ENCODE measurements around the gene PEMT.

GRCh38 chr17:17526369-17526768 lies 65.1 kb downstream of the PEMT start:
- TF ChIP-seq, protein P1, sequence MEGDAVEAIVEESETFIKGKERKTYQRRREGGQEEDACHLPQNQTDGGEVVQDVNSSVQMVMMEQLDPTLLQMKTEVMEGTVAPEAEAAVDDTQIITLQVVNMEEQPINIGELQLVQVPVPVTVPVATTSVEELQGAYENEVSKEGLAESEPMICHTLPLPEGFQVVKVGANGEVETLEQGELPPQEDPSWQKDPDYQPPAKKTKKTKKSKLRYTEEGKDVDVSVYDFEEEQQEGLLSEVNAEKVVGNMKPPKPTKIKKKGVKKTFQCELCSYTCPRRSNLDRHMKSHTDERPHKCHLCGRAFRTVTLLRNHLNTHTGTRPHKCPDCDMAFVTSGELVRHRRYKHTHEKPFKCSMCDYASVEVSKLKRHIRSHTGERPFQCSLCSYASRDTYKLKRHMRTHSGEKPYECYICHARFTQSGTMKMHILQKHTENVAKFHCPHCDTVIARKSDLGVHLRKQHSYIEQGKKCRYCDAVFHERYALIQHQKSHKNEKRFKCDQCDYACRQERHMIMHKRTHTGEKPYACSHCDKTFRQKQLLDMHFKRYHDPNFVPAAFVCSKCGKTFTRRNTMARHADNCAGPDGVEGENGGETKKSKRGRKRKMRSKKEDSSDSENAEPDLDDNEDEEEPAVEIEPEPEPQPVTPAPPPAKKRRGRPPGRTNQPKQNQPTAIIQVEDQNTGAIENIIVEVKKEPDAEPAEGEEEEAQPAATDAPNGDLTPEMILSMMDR (conservative IDR thresholded peaks at IDR 0.05; ENCODE audit: low read depth in 2 of 2), result no peak
- TF ChIP-seq EZH2 (IDR thresholded peaks at IDR 0.05; ENCODE audit: low read depth, unreplicated experiment) (no peak), REST (IDR thresholded peaks at IDR 0.05; ENCODE audit: unreplicated experiment) (no peak), EZH2phosphoT487 (IDR thresholded peaks at IDR 0.05; ENCODE audit: unreplicated experiment) (no peak), POLR2AphosphoS5 (IDR thresholded peaks at IDR 0.05; ENCODE audit: low read depth) (no peak)
